Transverse colon (tissue), 4 donors: ENCODE results near the gene FBXL15. TPM values are rescaled to one million over a fixed set of nuclear protein-coding genes. Genes with fewer than 3 reads are reported as not detected.

ENCODE experiments used
- DNase-seq: peaks from one replicate; pipeline ENCODE4 v3.0.0-alpha.2; 2019
- H3K27ac ChIP-seq, 4 donors: fragments of 200-600 bp; sonication (generic); 2 replicates each; pipeline ENCODE4 v1.5.1; 2016 to 2018; ENCODE audit warnings: inconsistent platforms in 4 of 4
- H3K27me3 ChIP-seq: fragments of 200-600 bp; sonication (generic); 2 replicates; pipeline ENCODE4 v1.5.1; 2017; ENCODE audit warnings: inconsistent platforms
- H3K36me3 ChIP-seq, 4 donors: fragments of 200-600 bp; sonication (generic); 2 replicates each; pipeline ENCODE4 v1.5.1; 2017 to 2019; ENCODE audit warnings: inconsistent platforms in 4 of 4
- H3K4me1 ChIP-seq, 4 donors: fragments of 200-600 bp; sonication (generic); 2 replicates each; pipeline ENCODE4 v1.5.1; 2017 to 2020; ENCODE audit warnings: inconsistent platforms in 4 of 4
- H3K4me3 ChIP-seq, 4 donors: fragments of 200-600 bp; sonication (generic); 1 replicate in 1 of 4; 2 replicates in 3 of 4; pipeline versions ENCODE4 v1.5.1 to v1.6.1; 2017 to 2019; ENCODE audit warnings: inconsistent platforms in 4 of 4
- H3K9me3 ChIP-seq, 2 donors: fragments of 200-600 bp; sonication (generic); 2 replicates each; pipeline ENCODE4 v1.5.1; 2017 to 2019; ENCODE audit warnings: inconsistent platforms in 2 of 2
- CTCF ChIP-seq, 5 experiments: fragments of 200-600 bp in 3 of 5; fragments of 450-650 bp in 2 of 5; sonication (generic) in 3 of 5; IDR thresholded peaks; 1 replicate in 2 of 5; 2 replicates in 3 of 5; pipeline ENCODE4 v1.5.1; 2016 to 2017; ENCODE audit warnings: antibody characterized with exemption in 5 of 5, inconsistent platforms in 3 of 5, mild to moderate bottlenecking in 2 of 5, moderate library complexity in 1 of 5
- EP300 ChIP-seq: sonication (generic); formaldehyde crosslinking; IDR thresholded peaks from one replicate; pipeline ENCODE4 v1.6.1; 2017; ENCODE audit warnings: antibody characterized with exemption, low read depth
- POLR2A ChIP-seq: fragments of 450-650 bp; IDR thresholded peaks from one replicate; pipeline ENCODE4 v1.6.1; 2016; ENCODE audit warnings: antibody characterized with exemption, mild to moderate bottlenecking, moderate library complexity
- POLR2AphosphoS5 ChIP-seq, 3 donors: sonication (generic); formaldehyde crosslinking; IDR thresholded peaks; one replicate each; pipeline ENCODE4 v1.6.1; 2016; ENCODE audit warnings: antibody characterized with exemption in 3 of 3
- WGBS, 2 donors: methylation state at CpG; one replicate each; pipeline ENCODE4 v1.1.5; 2018; ENCODE audit warnings: low coverage in 1 of 2; 5-methylcytosine and 5-hydroxymethylcytosine counted together
- in situ Hi-C, 4 donors: fragments of 200-750 bp; cut with MboI; loops; one replicate each; pipeline versions ENCODE4 v1.15.0 to v1.15.1; 2017; ENCODE audit warnings: low sequenced_read_pairs in 3 of 4, low pct_ligation_motif_present in 1 of 4, low pct_unique_long_range_greater_than_20kb in 1 of 4
- intact Hi-C: fragments of 100-400 bp; cut with DNase I; formaldehyde crosslinking; loops from one replicate; pipeline ENCODE4 v1.15.1; 2023; ENCODE audit warnings: low total_unique reads
- total RNA-seq, 4 donors: library from RNA; depleted of rRNA; stranded (reverse); fragments of >200 nt; gene quantifications; one replicate each; pipeline ENCODE4 v1.1.0, GENCODE V29; 2016

FBXL15 gene
- total RNA-seq, 4 donors from 2014 or later: 16.7 to 56.3 (median 46.0) TPM

- Histone ChIP-seq H3K4me1 (peaks cover 0 to 7% (median 0%) of the 10 kb centered on the region in 4 donors), H3K4me3 (no peak overlapping the region), H3K27ac (no peak overlapping the region), H3K36me3 (peaks cover 0 to 21% (median 7%) of the 10 kb centered on the region in 4 donors), H3K27me3 (no peaks in the 10 kb centered on the region), H3K9me3 (no peaks in the 10 kb centered on the region)
- in situ Hi-C loops: loop anchor here in 1 of 4 donors (25.0 kb wide), 1 partner anchor 202 kb away; no protein-coding TSS in a partner anchor
- 67 to 70% methylated on average over 2 to 4 of the region's 4 CpGs for WGBS, 2 donors
- no peak for TF ChIP-seq POLR2AphosphoS5 (IDR thresholded peaks at IDR 0.05)
- TF ChIP-seq EP300: no peak
- no peak for TF ChIP-seq CTCF (IDR thresholded peaks at IDR 0.05)
- no peak for TF ChIP-seq POLR2A
- intact Hi-C loops: no loop called here
- DNase-seq: no peak
Measured at GRCh38 chr10:102384606-102385429, 35.8 kb upstream of the FBXL15 start.

- H3K27ac ChIP-seq: no peak overlapping the region
- H3K27me3 ChIP-seq: no peaks in the 10 kb centered on the region
- H3K4me1 ChIP-seq: peaks cover 5 to 13% (median 7%) of the 10 kb centered on the region in 4 donors
- WGBS, 2 donors: 94% methylated on average over 3 of the region's 3 CpGs
- no peaks in the 10 kb centered on the region for H3K36me3 ChIP-seq
- in situ Hi-C loops (loop anchor here in 1 of 4 donors (25.0 kb wide), 1 partner anchor 197 kb away; no protein-coding TSS in a partner anchor), intact Hi-C loops (loop anchor here (5.0 to 10.0 kb wide), 2 partner anchors 87 to 195 kb away; no protein-coding TSS in a partner anchor)
- no peak for DNase-seq
- no peak overlapping the region for H3K4me3 ChIP-seq
- TF ChIP-seq POLR2A (no peak), EP300 (no peak), CTCF (IDR thresholded peaks at IDR 0.05) (no peak), POLR2AphosphoS5 (IDR thresholded peaks at IDR 0.05) (no peak)
- no peaks in the 10 kb centered on the region for H3K9me3 ChIP-seq
Measured at GRCh38 chr10:102389894-102390293, 30.7 kb upstream of the FBXL15 start.

- H3K9me3 ChIP-seq: no peaks in the 10 kb centered on the region
- intact Hi-C loops: loop anchor here (5.0 to 10.0 kb wide), 2 partner anchors 85 to 192 kb away; no protein-coding TSS in a partner anchor
- in situ Hi-C loops: loop anchor here in 1 of 4 donors (25.0 kb wide), 1 partner anchor 195 kb away; no protein-coding TSS in a partner anchor
- TF ChIP-seq POLR2A (no peak), CTCF (IDR thresholded peaks at IDR 0.05) (no peak), POLR2AphosphoS5 (IDR thresholded peaks at IDR 0.05) (no peak), EP300 (no peak)
- H3K27me3 ChIP-seq: no peaks in the 10 kb centered on the region
- no peak overlapping the region for H3K4me3 ChIP-seq
- 73 to 88% methylated on average over 4 to 5 of the region's 5 CpGs for WGBS, 2 donors
- no peak overlapping the region for H3K27ac ChIP-seq
- DNase-seq: no peak
- no peaks in the 10 kb centered on the region for H3K36me3 ChIP-seq
- H3K4me1 ChIP-seq: peaks cover 5 to 23% (median 22%) of the 10 kb centered on the region in 4 donors
Measured at GRCh38 chr10:102392306-102392705, 28.3 kb upstream of the FBXL15 start.

GRCh38 chr10:102393411-102394078 is 27.1 kb upstream of the FBXL15 start:
- 20% methylated on average over 30 of the region's 30 CpGs; no CpG with 5 or more reads in 1 of the 2 donors for WGBS, 2 donors
- intact Hi-C loops: loop anchor here (1.0 to 10.0 kb wide), 3 partner anchors 28 to 191 kb away; no protein-coding TSS in a partner anchor
- Histone ChIP-seq H3K27me3 (no peaks in the 10 kb centered on the region), H3K36me3 (no peaks in the 10 kb centered on the region), H3K9me3 (no peaks in the 10 kb centered on the region), H3K4me3 (peak overlapping the region in 3 of 4 donors; percentile 57 to 85 (median 59)), H3K27ac (peak overlapping the region; percentile 94 to 99 (median 98)), H3K4me1 (peaks cover 5 to 32% (median 25%) of the 10 kb centered on the region in 4 donors)
- TF ChIP-seq EP300 (no peak), CTCF (IDR thresholded peaks at IDR 0.05) (peak in 2 of 5 experiments; percentile 95 to 97)
- DNase-seq: no peak
- in situ Hi-C loops: loop anchor here in 1 of 4 donors (25.0 kb wide), 1 partner anchor 194 kb away; no protein-coding TSS in a partner anchor
